ENCODE data around the gene SCN10A.

The SCN10A gene

GRCh38 chr3:38721207-38721772 is 94.7 kb downstream of the SCN10A start:
- DNase-seq (ENCODE audit: low read depth in 1 of 2, low spot score in 1 of 2): no peak

GRCh38 chr3:38720465-38720864 is 95.6 kb downstream of the SCN10A start:
- no peak for DNase-seq (ENCODE audit: low read depth in 1 of 2, low spot score in 1 of 2)

GRCh38 chr3:38717355-38718240 is 98.4 kb downstream of the SCN10A start:
- no peak for DNase-seq (ENCODE audit: low read depth in 1 of 2, low spot score in 1 of 2)

GRCh38 chr3:38713121-38713520 is 102.9 kb downstream of the SCN10A start:
- DNase-seq (ENCODE audit: low read depth in 1 of 2, low spot score in 1 of 2): no peak

GRCh38 chr3:38711321-38711720 is 104.7 kb downstream of the SCN10A start:
- DNase-seq (ENCODE audit: low read depth in 1 of 2, low spot score in 1 of 2): no peak

GRCh38 chr3:38707730-38708129 is 108.3 kb downstream of the SCN10A start:
- DNase-seq (ENCODE audit: low read depth in 1 of 2, low spot score in 1 of 2): no peak

- DNase-seq (ENCODE audit: low read depth in 1 of 2, low spot score in 1 of 2): no peak
Measured at GRCh38 chr3:38706961-38707360, 109.1 kb downstream of the SCN10A start.

- no peak for DNase-seq (ENCODE audit: low read depth in 1 of 2, low spot score in 1 of 2)
Measured at GRCh38 chr3:38702231-38702630, 113.8 kb downstream of the SCN10A start.

- no peak for DNase-seq (ENCODE audit: low read depth in 1 of 2, low spot score in 1 of 2)
Measured at GRCh38 chr3:38698760-38699159, 117.3 kb downstream of the SCN10A start.

GRCh38 chr3:38698061-38698460 is 118.0 kb downstream of the SCN10A start:
- DNase-seq (ENCODE audit: low read depth in 1 of 2, low spot score in 1 of 2): no peak

GRCh38 chr3:38696034-38696433 is 120.0 kb downstream of the SCN10A start:
- no peak for DNase-seq (ENCODE audit: low read depth in 1 of 2, low spot score in 1 of 2)

GRCh38 chr3:38690185-38690584 is 125.8 kb downstream of the SCN10A start:
- no peak for DNase-seq (ENCODE audit: low read depth in 1 of 2, low spot score in 1 of 2)

GRCh38 chr3:38689774-38690173 is 126.2 kb downstream of the SCN10A start:
- no peak for DNase-seq (ENCODE audit: low read depth in 1 of 2, low spot score in 1 of 2)

- no peak for DNase-seq (ENCODE audit: low read depth in 1 of 2, low spot score in 1 of 2)
Measured at GRCh38 chr3:38689346-38689745, 126.7 kb downstream of the SCN10A start.

GRCh38 chr3:38687321-38687720 is 128.7 kb downstream of the SCN10A start:
- DNase-seq (ENCODE audit: low read depth in 1 of 2, low spot score in 1 of 2): no peak

GRCh38 chr3:38684546-38684945 is 131.5 kb downstream of the SCN10A start:
- DNase-seq (ENCODE audit: low read depth in 1 of 2, low spot score in 1 of 2): no peak

GRCh38 chr3:38669668-38670067 is 146.3 kb downstream of the SCN10A start:
- DNase-seq (ENCODE audit: low read depth in 1 of 2, low spot score in 1 of 2): no peak

GRCh38 chr3:38662544-38662943 is 153.5 kb downstream of the SCN10A start:
- DNase-seq (ENCODE audit: low read depth in 1 of 2, low spot score in 1 of 2): no peak

GRCh38 chr3:38658841-38659240 is 157.2 kb downstream of the SCN10A start:
- no peak for DNase-seq (ENCODE audit: low read depth in 1 of 2, low spot score in 1 of 2)

- no peak for DNase-seq (ENCODE audit: low read depth in 1 of 2, low spot score in 1 of 2)
Measured at GRCh38 chr3:38657369-38657768, 158.6 kb downstream of the SCN10A start.

GRCh38 chr3:38655708-38656300 is 160.2 kb downstream of the SCN10A start:
- DNase-seq (ENCODE audit: low read depth in 1 of 2, low spot score in 1 of 2): peak in 1 of 2 donors; percentile 18

Data from activated CD4-positive, alpha-beta T cell treated with anti-CD3 and anti-CD28 coated beads, Interleukin-2, amount 50 U/mL, for 24 hours (primary cell).